HEK293T (cell line): ENCODE results near the gene DGAT2.

Experiments used
- CTCF ChIA-PET: fragments of 350-600 bp; formaldehyde crosslinking; extraction: SDS; loops from one replicate; lab custom pipeline; 2021; ENCODE audit warnings: antibody characterized with exemption, inconsistent platforms; lab: Yijun Ruan, JAX
- POLR2A ChIA-PET: fragments of 350-600 bp; formaldehyde crosslinking; extraction: SDS; loops from one replicate; lab custom pipeline; 2020; ENCODE audit warnings: antibody characterized with exemption, inconsistent platforms; lab: Yijun Ruan, JAX
- DNase-seq: peaks from one replicate; pipeline ENCODE4 v3.0.0; 2012; ENCODE audit warnings: mixed read lengths; ENCODE audit errors: extremely low spot score
- ARNT ChIP-seq: fragments of 450-650 bp; IDR thresholded peaks from 2 replicates; pipeline ENCODE4 v1.6.1; 2017; ENCODE audit warnings: mild to moderate bottlenecking
- BHLHE40 ChIP-seq: fragments of 450-650 bp; IDR thresholded peaks from 2 replicates; pipeline ENCODE4 v1.6.1; 2016; ENCODE audit warnings: mild to moderate bottlenecking, moderate library complexity, borderline replicate concordance
- CTBP1 ChIP-seq: fragments of 450-650 bp; IDR thresholded peaks from 2 replicates; pipeline ENCODE4 v1.6.1; 2016; ENCODE audit warnings: borderline replicate concordance
- ELF4 ChIP-seq: fragments of 450-650 bp; IDR thresholded peaks from 2 replicates; pipeline ENCODE4 v1.6.1; 2017; ENCODE audit warnings: antibody characterized with exemption
- FOXA1 ChIP-seq: fragments of 450-650 bp; IDR thresholded peaks from 2 replicates; pipeline ENCODE4 v1.6.1; 2016; ENCODE audit warnings: mild to moderate bottlenecking
- FOXK2 ChIP-seq: fragments of 450-650 bp; IDR thresholded peaks from 2 replicates; pipeline ENCODE4 v1.6.1; 2016; ENCODE audit warnings: mild to moderate bottlenecking
- FOXM1 ChIP-seq: fragments of 450-650 bp; IDR thresholded peaks from 2 replicates; pipeline ENCODE4 v1.6.1; 2017; ENCODE audit warnings: mild to moderate bottlenecking, borderline replicate concordance
- HDGF ChIP-seq: fragments of 450-650 bp; IDR thresholded peaks from 2 replicates; pipeline ENCODE4 v1.6.1; 2017; ENCODE audit warnings: antibody characterized with exemption, borderline replicate concordance
- L3MBTL2 ChIP-seq: fragments of 450-650 bp; conservative IDR thresholded peaks from 2 replicates; pipeline ENCODE4 v1.6.1; 2016; ENCODE audit warnings: mild to moderate bottlenecking
- LEF1 ChIP-seq: fragments of 450-650 bp; IDR thresholded peaks from 2 replicates; pipeline ENCODE4 v1.6.1; 2017; ENCODE audit warnings: mild to moderate bottlenecking, borderline replicate concordance
- NFRKB ChIP-seq: fragments of 450-650 bp; IDR thresholded peaks from 2 replicates; pipeline ENCODE4 v1.6.1; 2016; ENCODE audit warnings: mild to moderate bottlenecking, moderate library complexity
- PKNOX1 ChIP-seq: fragments of 450-650 bp; IDR thresholded peaks from 2 replicates; pipeline ENCODE4 v1.6.1; 2016
- SP1 ChIP-seq: fragments of 450-650 bp; IDR thresholded peaks from 2 replicates; pipeline ENCODE4 v1.6.1; 2017
- SUZ12 ChIP-seq: fragments of 450-650 bp; IDR thresholded peaks from 2 replicates; pipeline ENCODE4 v1.6.1; 2016; ENCODE audit warnings: mild to moderate bottlenecking
- TARDBP ChIP-seq: fragments of 450-650 bp; IDR thresholded peaks from 2 replicates; pipeline ENCODE4 v1.6.1; 2016
- ZNF384 ChIP-seq: fragments of 450-650 bp; IDR thresholded peaks from 2 replicates; pipeline ENCODE4 v1.6.1; 2016

DGAT2 gene

GRCh38 chr11:75770102-75770501 is 1.5 kb downstream of the DGAT2 start:
- ChIA-PET CTCF (interaction anchor here (0.6 kb wide), 2 partner anchors 32 to 242 kb away, joined by 3 read pairs; no protein-coding TSS in a partner anchor), POLR2A (no interaction called here)
- no peak for TF ChIP-seq SUZ12
- no peak for TF ChIP-seq TARDBP
- no peak for TF ChIP-seq FOXM1
- TF ChIP-seq CTBP1: no peak
- no peak for TF ChIP-seq ZNF384
- TF ChIP-seq NFRKB: no peak
- TF ChIP-seq ELF4: no peak
- TF ChIP-seq ARNT: no peak
- no peak for TF ChIP-seq BHLHE40
- no peak for DNase-seq

DNA sequence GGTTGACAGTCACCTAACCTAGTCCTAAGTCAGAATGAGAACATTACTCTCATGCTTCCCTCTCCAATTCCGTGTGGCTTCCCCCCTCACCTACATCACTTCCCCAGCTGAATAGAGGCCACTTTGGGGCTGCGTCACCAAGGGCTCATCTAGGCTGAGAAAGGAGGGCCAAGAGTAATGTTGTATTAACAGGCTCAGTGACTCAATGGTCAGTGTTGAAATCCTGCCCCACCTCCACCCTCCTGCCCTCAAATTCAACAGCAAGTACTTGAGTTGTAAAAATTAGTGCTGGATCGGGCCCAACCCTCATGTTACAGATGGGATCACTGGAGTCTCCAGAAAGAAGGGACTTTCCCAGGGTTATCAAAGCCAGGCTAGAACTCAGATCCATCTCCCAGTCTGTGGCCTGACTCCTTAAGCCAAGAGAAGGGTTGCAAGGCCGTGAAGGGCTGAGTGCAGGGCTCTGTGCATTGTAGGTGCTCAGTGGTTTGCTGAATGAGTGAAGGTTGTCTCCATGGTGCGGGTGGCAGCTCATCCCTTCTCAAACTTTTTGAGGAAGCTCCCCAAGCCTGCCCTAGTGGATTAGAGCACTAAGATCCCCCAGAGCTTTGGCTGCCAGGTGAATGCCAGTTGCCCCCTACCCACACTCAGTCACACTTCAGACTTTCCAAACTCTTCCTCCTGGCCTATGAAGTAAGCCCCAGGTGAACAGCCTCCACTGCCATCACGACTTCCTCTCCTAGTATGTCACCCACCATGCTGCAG is 3.2 kb downstream of the DGAT2 start:
- DNase-seq: no peak
- CTCF ChIA-PET: no interaction called here
- TF ChIP-seq PKNOX1 (no peak), SUZ12 (no peak), HDGF (no peak), CTBP1 (no peak)
- POLR2A ChIA-PET: no interaction called here

GRCh38 chr11:75773595-75774353 is 5.2 kb downstream of the DGAT2 start:
- ChIA-PET POLR2A (no interaction called here), CTCF (no interaction called here)
- no peak for DNase-seq
- no peak for TF ChIP-seq FOXK2
- TF ChIP-seq SUZ12: no peak
- TF ChIP-seq CTBP1: no peak
- TF ChIP-seq TARDBP: no peak
- TF ChIP-seq FOXA1: no peak
- no peak for TF ChIP-seq NFRKB
- no peak for TF ChIP-seq BHLHE40
- TF ChIP-seq HDGF: no peak
- TF ChIP-seq PKNOX1: no peak
- no peak for TF ChIP-seq ELF4

GRCh38 chr11:75775056-75775455 is 6.5 kb downstream of the DGAT2 start:
- no peak for DNase-seq
- TF ChIP-seq ZNF384: no peak
- TF ChIP-seq TARDBP: no peak
- no peak for TF ChIP-seq L3MBTL2
- no peak for TF ChIP-seq HDGF
- no peak for TF ChIP-seq SUZ12
- TF ChIP-seq FOXM1: no peak
- no peak for TF ChIP-seq ARNT
- no peak for TF ChIP-seq SP1
- no peak for TF ChIP-seq FOXA1
- TF ChIP-seq ELF4: no peak
- no peak for TF ChIP-seq NFRKB
- no peak for TF ChIP-seq FOXK2
- TF ChIP-seq PKNOX1: no peak
- TF ChIP-seq BHLHE40: no peak
- TF ChIP-seq LEF1: no peak
- TF ChIP-seq CTBP1: no peak
- CTCF ChIA-PET: no interaction called here
- POLR2A ChIA-PET: no interaction called here

GRCh38 chr11:75776546-75776945 is 8.0 kb downstream of the DGAT2 start:
- ChIA-PET POLR2A (no interaction called here), CTCF (no interaction called here)
- DNase-seq: no peak
- TF ChIP-seq CTBP1: no peak
- TF ChIP-seq FOXK2: no peak
- no peak for TF ChIP-seq NFRKB
- TF ChIP-seq ZNF384: no peak
- no peak for TF ChIP-seq FOXA1
- TF ChIP-seq PKNOX1: no peak
- TF ChIP-seq ARNT: no peak
- no peak for TF ChIP-seq TARDBP
